CD4-positive, alpha-beta T cell treated with Interleukin-6 for 4 hours (primary cell): Measurements from ENCODE around the gene CEACAM16.
"Not testable (repeated sequence)": the region's sequence is repeated elsewhere in the genome, so short reads cannot be mapped to it uniquely, and the experiment has no call there.

ENCODE experiments used
- DNase-seq: peaks from one replicate; pipeline ENCODE4 v3.0.0-alpha.2; 2020; ENCODE audit warnings: mixed read lengths

Gene CEACAM16

DNA sequence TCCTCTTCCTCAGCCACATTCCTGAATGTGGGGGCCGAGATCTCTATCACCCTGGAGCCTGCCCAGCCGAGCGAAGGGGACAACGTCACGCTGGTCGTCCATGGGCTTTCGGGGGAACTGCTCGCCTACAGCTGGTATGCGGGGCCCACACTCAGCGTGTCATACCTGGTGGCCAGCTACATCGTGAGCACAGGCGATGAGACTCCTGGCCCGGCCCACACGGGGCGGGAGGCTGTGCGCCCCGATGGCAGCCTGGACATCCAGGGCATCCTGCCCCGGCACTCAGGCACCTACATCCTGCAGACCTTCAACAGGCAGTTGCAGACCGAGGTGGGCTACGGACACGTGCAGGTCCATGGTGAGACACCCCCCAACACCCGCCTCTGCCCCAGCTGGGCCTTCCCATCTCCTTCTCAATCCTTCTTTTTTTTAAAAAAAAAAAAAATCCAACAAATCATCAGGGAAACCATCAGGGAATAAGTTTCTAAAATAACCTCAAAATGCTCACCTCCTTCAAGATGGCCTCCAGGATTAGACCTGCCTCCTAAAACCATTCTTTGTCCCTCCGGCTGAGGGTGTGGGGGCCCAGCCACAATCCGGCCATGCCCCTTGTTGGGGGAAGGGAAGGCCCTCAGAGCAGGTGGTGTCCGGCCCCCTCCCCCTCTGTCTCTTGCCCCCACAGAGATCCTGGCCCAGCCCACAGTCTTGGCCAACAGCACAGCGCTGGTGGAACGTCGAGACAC is 4.6 kb downstream of the CEACAM16 start:
- DNase-seq, result no peak

- DNase-seq, result no peak
Measured at GRCh38 chr19:44704982-44705381, 6.0 kb downstream of the CEACAM16 start.

GRCh38 chr19:44705502-44706010 is 6.6 kb downstream of the CEACAM16 start:
- no peak for DNase-seq

DNA sequence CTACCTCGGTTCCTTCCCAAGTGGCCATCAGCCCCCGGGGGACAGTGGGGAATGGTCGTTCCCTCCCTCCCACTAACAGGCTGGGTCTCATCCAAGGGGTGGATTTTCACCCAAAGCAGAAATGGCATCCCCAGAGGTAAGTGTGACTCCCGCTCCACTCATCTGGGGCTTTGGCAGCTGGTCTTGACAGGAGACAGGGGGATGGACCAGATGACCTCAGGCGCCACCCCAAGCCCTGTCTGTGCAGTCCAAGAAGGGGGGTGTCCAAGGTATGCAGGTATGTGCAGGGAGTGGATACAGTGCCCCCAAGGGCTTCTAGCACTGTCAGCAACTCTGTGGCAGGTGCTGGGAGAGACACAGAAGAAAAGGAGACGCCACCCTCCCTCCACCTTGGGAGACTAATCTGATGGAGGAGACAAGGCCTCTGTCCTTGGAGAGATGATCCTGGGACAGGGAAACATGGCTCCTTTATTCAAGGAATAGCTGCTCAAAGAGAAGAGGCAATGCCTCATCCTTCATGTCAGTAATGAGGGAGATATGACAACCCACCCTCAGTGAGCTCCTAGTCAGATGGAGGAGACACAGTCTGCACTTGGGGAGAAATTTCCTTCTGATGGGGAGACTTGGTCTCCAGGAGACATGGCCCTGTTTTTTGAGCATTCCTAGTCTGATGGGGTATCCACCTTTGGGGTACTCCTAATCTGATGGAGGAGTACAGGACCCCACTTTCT is 7.7 kb downstream of the CEACAM16 start:
- no peak for DNase-seq

DNA sequence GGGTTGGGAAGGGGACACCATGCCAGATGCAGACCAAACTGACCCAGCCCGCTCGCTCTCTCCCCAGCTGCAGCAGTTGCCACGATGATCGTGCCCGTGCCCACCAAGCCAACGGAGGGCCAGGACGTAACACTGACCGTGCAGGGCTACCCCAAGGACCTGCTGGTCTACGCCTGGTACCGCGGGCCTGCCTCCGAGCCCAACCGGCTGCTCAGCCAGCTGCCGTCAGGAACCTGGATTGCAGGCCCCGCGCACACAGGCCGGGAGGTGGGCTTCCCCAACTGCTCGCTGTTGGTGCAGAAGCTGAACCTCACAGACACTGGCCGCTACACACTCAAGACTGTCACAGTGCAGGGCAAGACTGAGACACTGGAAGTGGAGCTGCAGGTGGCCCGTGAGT is 8.8 kb downstream of the CEACAM16 start:
- no peak for DNase-seq

DNA sequence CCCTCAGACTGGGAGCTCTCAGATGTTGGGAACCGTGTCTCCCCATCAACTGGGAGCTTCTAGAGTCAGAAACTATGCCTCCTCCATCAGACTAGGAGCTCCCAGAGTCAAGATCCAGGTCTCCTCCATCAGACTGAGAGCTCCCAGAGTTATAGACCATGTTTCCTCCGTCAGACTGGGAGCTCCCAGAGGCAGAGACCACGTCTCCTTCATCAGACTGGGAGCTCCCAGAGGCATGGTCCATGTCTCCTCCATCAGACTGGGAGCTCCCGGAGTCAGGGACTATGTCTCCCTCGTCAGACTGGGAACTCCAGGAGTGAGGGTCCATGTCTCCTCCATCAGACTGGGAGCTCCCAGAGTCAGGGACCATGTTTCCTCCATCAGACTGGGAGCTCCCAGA is 10.0 kb downstream of the CEACAM16 start:
- DNase-seq, result no peak

DNA sequence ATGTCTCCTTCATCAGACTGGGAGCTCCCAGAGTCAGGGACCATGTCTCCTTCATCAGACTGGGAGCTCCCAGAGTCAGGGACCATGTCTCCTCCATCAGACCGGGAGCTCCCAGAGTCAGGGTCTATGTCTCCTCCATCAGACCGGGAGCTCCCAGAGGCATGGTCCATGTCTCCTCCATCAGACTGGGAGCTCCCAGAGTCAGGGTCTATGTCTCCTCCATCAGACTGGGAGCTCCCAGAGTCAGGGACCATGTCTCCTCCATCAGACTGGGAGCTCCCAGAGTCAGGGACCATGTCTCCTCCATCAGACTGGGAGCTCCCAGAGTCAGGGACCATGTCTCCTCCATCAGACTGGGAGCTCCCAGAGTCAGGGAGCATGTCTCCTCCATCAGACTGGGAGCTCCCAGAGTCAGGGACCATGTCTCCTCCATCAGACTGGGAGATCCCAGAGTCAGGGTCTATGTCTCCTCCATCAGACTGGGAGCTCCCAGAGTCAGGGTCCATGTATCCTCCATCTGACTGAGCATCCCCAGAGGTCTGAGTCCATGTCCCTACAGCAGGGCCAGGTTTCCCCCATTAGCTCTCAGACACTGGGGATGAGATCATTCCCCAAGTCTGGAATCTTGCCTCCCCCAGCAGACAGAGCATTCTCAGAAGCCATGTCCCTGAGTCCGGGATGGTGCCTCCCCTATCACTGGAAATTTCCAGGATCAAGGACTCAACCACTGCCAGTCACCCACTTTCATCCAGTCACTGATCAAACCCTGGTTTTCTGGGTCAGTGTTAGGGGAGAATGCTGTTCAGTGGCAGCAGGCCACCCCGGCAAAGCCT is 10.7 kb downstream of the CEACAM16 start:
- not testable (repeated sequence) for DNase-seq

GRCh38 chr19:44710483-44710882 is 11.5 kb downstream of the CEACAM16 start:
- no peak for DNase-seq

- DNase-seq, result no peak
Measured at GRCh38 chr19:44712864-44713515, 14.0 kb downstream of the CEACAM16 start.

DNA sequence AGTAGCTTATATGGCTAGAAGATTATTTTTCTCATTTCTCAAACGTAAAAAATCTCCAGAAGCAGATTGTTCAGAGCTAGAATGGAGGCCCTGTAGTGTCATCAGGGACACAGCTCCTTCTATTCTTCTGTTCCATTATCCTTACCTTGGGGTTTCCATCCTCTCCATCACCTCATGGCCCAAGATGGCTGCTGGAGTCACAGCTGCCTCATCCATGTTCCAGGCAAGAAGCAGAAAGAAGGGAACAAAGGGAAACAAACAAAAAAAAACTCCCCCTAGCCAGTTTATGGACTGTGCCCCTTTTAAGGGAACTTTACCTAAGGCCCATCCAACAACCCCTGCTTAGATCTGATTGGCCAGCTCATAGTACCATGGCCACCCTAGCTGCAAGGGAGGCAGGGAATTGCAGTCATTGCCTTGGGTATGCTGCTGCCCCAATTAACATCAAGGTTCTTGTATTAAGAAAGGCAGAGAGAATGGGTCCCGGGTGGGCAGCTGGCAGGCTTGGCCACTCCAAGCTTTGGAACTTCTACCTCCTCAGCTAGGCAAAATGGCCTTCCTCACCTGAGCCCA is 15.7 kb downstream of the CEACAM16 start:
- no peak for DNase-seq

DNA sequence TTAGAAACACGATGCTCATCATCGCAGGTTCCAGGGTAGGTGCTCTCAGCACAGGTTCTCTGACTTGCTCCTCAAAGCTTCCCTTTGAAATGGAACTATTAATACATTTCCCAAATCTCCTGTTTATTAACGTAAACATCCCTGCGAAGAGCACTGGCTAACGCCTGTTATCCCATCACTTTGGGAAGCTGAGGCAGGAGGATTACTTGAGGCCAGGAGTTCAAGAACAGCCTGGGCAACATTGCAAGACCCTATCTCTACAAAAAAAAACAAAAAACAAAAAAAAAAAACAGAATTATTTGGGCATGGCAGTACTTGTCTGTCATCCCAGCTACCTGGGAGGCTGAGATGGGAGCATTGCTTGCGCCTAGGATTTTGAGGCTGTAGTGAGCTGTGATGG is 18.7 kb downstream of the CEACAM16 start:
- no peak for DNase-seq

- DNase-seq, result no peak
Measured at GRCh38 chr19:44718441-44719261, 19.7 kb downstream of the CEACAM16 start.

GRCh38 chr19:44719262-44719701 is 20.3 kb downstream of the CEACAM16 start:
- no peak for DNase-seq

GRCh38 chr19:44720396-44720795 is 21.4 kb downstream of the CEACAM16 start:
- DNase-seq, result not testable (repeated sequence)

DNA sequence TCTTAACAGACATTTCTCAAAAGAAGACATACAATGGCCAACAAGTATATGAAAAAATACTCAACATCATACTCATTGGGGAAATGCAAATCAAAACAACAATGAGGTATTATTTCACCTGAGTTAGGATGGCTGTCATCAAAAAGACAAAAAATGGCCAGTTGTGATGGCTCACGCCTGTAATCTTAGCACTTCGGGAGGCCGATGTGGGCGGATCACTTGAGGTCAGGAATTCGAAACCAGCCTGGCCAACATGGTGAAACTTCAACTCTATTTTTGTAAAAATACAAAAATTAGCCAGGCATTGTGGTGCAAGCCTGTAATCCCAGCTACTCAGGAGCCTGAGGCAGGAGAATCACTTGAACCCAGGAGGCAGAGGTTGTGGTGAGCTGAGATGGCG is 22.0 kb downstream of the CEACAM16 start:
- DNase-seq, result no peak

DNA sequence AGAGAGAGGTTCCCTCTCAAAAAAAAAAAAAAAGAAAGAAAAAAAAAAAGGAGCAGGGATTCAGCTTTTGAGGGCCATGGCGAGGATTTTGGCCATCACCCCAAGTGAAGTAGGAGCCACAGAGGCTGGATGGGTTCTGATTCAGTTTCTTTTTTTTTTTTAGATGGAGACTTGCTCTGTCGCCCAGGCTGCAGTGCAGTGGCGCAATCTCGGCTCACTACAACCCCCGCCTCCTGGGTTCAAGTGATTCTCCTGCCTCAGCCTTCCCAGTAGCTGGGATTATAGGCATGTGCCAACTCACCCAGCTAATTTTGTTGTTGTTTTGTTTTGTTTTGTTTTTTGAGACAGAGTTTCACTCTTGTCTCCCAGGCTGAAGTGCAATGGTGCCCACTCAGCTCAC is 22.4 kb downstream of the CEACAM16 start:
- DNase-seq, result not testable (repeated sequence)

DNA sequence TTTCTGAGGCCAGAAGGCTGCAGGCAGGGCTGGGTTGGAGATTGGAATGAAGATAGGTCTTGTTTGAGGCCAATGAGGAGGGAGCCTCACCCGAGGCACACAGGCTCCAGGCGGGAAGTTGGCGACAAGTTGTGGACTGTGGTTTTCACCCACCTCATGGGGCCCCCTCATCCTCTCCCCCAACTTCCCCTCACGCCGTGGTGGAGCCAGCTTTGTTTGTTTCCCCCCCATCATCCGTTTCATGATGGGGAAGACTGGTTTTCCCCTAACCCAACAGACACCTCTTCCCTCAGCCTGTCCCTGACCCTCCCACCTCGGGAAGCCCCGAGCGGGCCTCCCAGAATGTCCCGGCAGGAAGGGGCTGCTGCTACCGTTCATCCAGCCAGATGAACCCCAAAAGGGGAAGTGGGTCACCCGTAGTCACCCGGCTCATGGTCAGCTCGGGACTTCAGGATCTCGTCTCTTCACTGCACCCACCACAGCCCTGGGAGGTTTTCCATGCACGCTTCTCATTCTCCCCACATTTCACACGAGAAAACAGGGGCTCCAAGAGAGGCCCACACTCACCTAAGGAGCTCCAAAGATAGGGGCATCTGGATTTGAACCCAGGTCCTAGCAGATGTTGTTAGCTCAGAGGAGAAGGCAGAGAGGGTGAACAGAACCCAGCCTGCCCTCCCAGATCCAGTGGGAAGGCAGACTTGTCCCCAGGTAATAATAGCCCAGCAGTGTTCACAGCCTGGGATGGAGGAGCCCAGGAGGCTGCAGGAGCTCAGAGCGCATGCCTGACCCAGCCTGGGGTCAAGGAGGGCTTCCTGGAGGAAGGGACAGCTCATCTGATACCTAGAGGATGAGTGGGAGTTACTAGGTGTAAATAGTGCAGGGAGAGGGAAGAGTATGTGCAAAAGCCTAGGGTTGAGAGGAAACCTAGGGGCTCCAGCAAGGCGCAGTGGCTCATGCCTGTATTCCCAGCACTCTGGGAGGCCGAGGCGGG is 23.5 kb downstream of the CEACAM16 start:
- no peak for DNase-seq

- no peak for DNase-seq
Measured at GRCh38 chr19:44723299-44723951, 24.5 kb downstream of the CEACAM16 start.

- peak; percentile 84 for DNase-seq
Measured at GRCh38 chr19:44723952-44724319, 25.0 kb downstream of the CEACAM16 start.

GRCh38 chr19:44725251-44725650 is 26.3 kb downstream of the CEACAM16 start:
- no peak for DNase-seq
